HUES48 (cell line): Measurements from ENCODE around the gene RERG.

Experiments used
- H3K27ac ChIP-seq: one replicate; pipeline ENCODE4 v1.7.0; 2013; ENCODE audit warnings: low read depth, low read length, inconsistent platforms
- H3K27me3 ChIP-seq: 2 replicates; pipeline ENCODE4 v1.6.1; 2013; ENCODE audit warnings: mild to moderate bottlenecking, low read length; ENCODE audit not compliant: control insufficient read depth, insufficient read depth
- H3K36me3 ChIP-seq: 2 replicates; pipeline ENCODE4 v1.6.1; 2013; ENCODE audit warnings: low read length; ENCODE audit not compliant: control insufficient read depth, insufficient read depth
- H3K4me1 ChIP-seq: 2 replicates; pipeline ENCODE4 v1.6.1; 2013; ENCODE audit warnings: mild to moderate bottlenecking, low read length; ENCODE audit not compliant: control insufficient read depth, insufficient read depth
- H3K4me3 ChIP-seq: 2 replicates; pipeline ENCODE4 v1.5.1; 2013; ENCODE audit warnings: mild to moderate bottlenecking, low read depth, low read length
- H3K9ac ChIP-seq: 2 replicates; pipeline ENCODE4 v1.6.1; 2013; ENCODE audit warnings: mild to moderate bottlenecking, low read depth, low read length, moderate library complexity
- H3K9me3 ChIP-seq: 2 replicates; pipeline ENCODE4 v1.6.1; 2013; ENCODE audit warnings: low read length; ENCODE audit not compliant: control insufficient read depth, insufficient read depth

Gene RERG

GRCh38 chr12:15131431-15131830, 89.8 kb downstream of the RERG start:
- no peaks in the 10 kb centered on the region for H3K4me1 ChIP-seq
- no peaks in the 10 kb centered on the region for H3K9me3 ChIP-seq
- H3K9ac ChIP-seq, result no peak overlapping the region
- H3K27ac ChIP-seq, result no peak overlapping the region
- no peaks in the 10 kb centered on the region for H3K36me3 ChIP-seq
- H3K27me3 ChIP-seq, result no peaks in the 10 kb centered on the region
- no peak overlapping the region for H3K4me3 ChIP-seq

GRCh38 chr12:15130541-15130940, 90.7 kb downstream of the RERG start:
- Histone ChIP-seq H3K36me3 (no peaks in the 10 kb centered on the region), H3K27ac (no peak overlapping the region), H3K4me1 (no peaks in the 10 kb centered on the region), H3K9me3 (no peaks in the 10 kb centered on the region), H3K27me3 (no peaks in the 10 kb centered on the region), H3K9ac (no peak overlapping the region), H3K4me3 (no peak overlapping the region)

- H3K27me3 ChIP-seq, result no peaks in the 10 kb centered on the region
- no peaks in the 10 kb centered on the region for H3K9me3 ChIP-seq
- H3K9ac ChIP-seq, result no peak overlapping the region
- H3K27ac ChIP-seq, result no peak overlapping the region
- no peaks in the 10 kb centered on the region for H3K36me3 ChIP-seq
- no peaks in the 10 kb centered on the region for H3K4me1 ChIP-seq
- no peak overlapping the region for H3K4me3 ChIP-seq
Observed at GRCh38 chr12:15123401-15123800, 97.8 kb downstream of the RERG start.

- H3K4me3 ChIP-seq, result no peak overlapping the region
- H3K27me3 ChIP-seq, result no peaks in the 10 kb centered on the region
- H3K9ac ChIP-seq, result no peak overlapping the region
- H3K27ac ChIP-seq, result no peak overlapping the region
- no peaks in the 10 kb centered on the region for H3K9me3 ChIP-seq
- no peaks in the 10 kb centered on the region for H3K36me3 ChIP-seq
- H3K4me1 ChIP-seq, result no peaks in the 10 kb centered on the region
Observed at GRCh38 chr12:15122344-15122743, 98.9 kb downstream of the RERG start.

- H3K27me3 ChIP-seq, result no peaks in the 10 kb centered on the region
- H3K36me3 ChIP-seq, result no peaks in the 10 kb centered on the region
- H3K4me3 ChIP-seq, result no peak overlapping the region
- H3K27ac ChIP-seq, result no peak overlapping the region
- H3K4me1 ChIP-seq, result no peaks in the 10 kb centered on the region
- no peak overlapping the region for H3K9ac ChIP-seq
- no peaks in the 10 kb centered on the region for H3K9me3 ChIP-seq
Observed at GRCh38 chr12:15118955-15119354, 102.3 kb downstream of the RERG start.

DNA sequence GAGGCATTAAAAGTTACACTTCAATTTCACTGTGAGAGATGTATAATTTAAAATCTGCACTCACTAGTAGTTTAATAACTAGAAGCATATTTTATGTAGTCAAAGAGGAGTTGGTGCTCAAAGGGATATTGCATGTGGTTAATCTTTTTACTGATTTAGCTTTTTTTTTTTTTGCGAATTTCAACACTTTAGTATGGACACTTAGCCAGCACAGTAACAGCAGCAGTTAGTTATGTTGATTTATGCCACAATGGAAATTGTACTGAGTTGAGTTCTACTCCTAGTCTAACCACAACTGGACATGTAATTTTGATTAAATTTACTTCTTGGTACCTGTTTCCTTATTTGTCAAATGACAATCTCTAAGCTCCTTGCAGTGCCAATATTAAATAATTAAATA, 104.2 kb downstream of the RERG start:
- no peak overlapping the region for H3K9ac ChIP-seq
- no peak overlapping the region for H3K27ac ChIP-seq
- H3K4me3 ChIP-seq, result no peak overlapping the region
- no peaks in the 10 kb centered on the region for H3K9me3 ChIP-seq
- H3K36me3 ChIP-seq, result no peaks in the 10 kb centered on the region
- H3K27me3 ChIP-seq, result no peaks in the 10 kb centered on the region
- H3K4me1 ChIP-seq, result no peaks in the 10 kb centered on the region

DNA sequence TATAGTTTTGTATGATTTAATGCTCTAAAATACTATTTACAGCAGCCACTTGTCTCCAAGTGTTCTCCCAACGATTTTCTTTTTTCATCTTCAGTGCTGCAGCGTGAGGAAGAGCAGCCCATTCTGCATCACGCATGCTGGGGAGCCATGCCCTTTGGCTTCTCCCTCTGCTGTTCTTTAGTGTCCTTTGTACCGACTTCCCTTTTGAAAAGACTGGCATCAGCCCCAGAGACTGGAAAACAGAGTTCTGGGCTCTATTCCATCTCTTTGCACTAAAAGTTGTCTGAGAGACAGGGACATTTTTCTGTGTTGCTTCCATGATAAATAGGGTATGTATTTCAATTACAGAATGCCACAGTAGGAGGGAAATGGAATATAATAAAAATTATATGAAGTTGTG, 105.1 kb downstream of the RERG start:
- Histone ChIP-seq H3K27ac (no peak overlapping the region), H3K4me1 (no peaks in the 10 kb centered on the region), H3K4me3 (no peak overlapping the region), H3K27me3 (no peaks in the 10 kb centered on the region), H3K9ac (no peak overlapping the region), H3K36me3 (no peaks in the 10 kb centered on the region), H3K9me3 (no peaks in the 10 kb centered on the region)

- Histone ChIP-seq H3K27ac (no peak overlapping the region), H3K4me3 (no peak overlapping the region), H3K4me1 (no peaks in the 10 kb centered on the region), H3K36me3 (no peaks in the 10 kb centered on the region), H3K9ac (no peak overlapping the region), H3K9me3 (no peaks in the 10 kb centered on the region), H3K27me3 (no peaks in the 10 kb centered on the region)
Observed at GRCh38 chr12:15115434-15115833, 105.8 kb downstream of the RERG start.

- Histone ChIP-seq H3K9me3 (no peaks in the 10 kb centered on the region), H3K27ac (no peak overlapping the region), H3K4me1 (no peaks in the 10 kb centered on the region), H3K4me3 (no peak overlapping the region), H3K27me3 (no peaks in the 10 kb centered on the region), H3K36me3 (no peaks in the 10 kb centered on the region), H3K9ac (no peak overlapping the region)
Observed at GRCh38 chr12:15114501-15114900, 106.7 kb downstream of the RERG start.

GRCh38 chr12:15092826-15093225, 128.4 kb downstream of the RERG start:
- Histone ChIP-seq H3K27me3 (no peaks in the 10 kb centered on the region), H3K27ac (no peak overlapping the region), H3K4me1 (no peaks in the 10 kb centered on the region), H3K9ac (no peak overlapping the region), H3K4me3 (no peak overlapping the region), H3K36me3 (no peaks in the 10 kb centered on the region), H3K9me3 (no peaks in the 10 kb centered on the region)

- Histone ChIP-seq H3K27ac (no peak overlapping the region), H3K36me3 (no peaks in the 10 kb centered on the region), H3K27me3 (no peaks in the 10 kb centered on the region), H3K9ac (no peak overlapping the region), H3K4me3 (no peak overlapping the region), H3K9me3 (no peaks in the 10 kb centered on the region), H3K4me1 (no peaks in the 10 kb centered on the region)
Observed at GRCh38 chr12:15090441-15090840, 130.8 kb downstream of the RERG start.

- Histone ChIP-seq H3K9me3 (no peaks in the 10 kb centered on the region), H3K4me3 (no peak overlapping the region), H3K36me3 (no peaks in the 10 kb centered on the region), H3K9ac (no peak overlapping the region), H3K27ac (no peak overlapping the region), H3K27me3 (no peaks in the 10 kb centered on the region), H3K4me1 (no peaks in the 10 kb centered on the region)
Observed at GRCh38 chr12:15088105-15088504, 133.1 kb downstream of the RERG start.
